HCT116 (cell line): ENCODE data around the gene PHYH. TPM values are rescaled to one million over a fixed set of nuclear protein-coding genes. Genes with fewer than 3 reads are reported as not detected.

Experiments
- ATAC-seq: fragments of 200-7000 bp; cut with Tn5 transposase; 2 replicates; pipeline ENCODE4 v1.9.1; 2020; ENCODE audit warnings: mild to moderate bottlenecking, moderate library complexity
- BruUV-seq: library from RNA; stranded (reverse); fragments of 400-500 nt; replicated peaks from 2 replicates; lab custom pipeline; 2021; lab: Mats Ljungman, UMichigan
- CTCF ChIA-PET: fragments of 300-600 bp; sonication (Branson Sonifier 250); formaldehyde crosslinking; loops from one replicate; lab custom pipeline; 2021; ENCODE audit warnings: antibody characterized with exemption; lab: Charles Lee
- POLR2A ChIA-PET: fragments of 300-600, 350-600 bp; sonication (Branson Sonifier 250); formaldehyde crosslinking; loops from one replicate; lab custom pipeline; 2021; ENCODE audit warnings: antibody characterized with exemption; lab: Charles Lee
- RAD21 ChIA-PET, 2 experiments: fragments of 300-600 bp; sonication (Branson Sonifier 250); formaldehyde crosslinking; loops; one replicate each; lab custom pipeline; 2023; ENCODE audit warnings: low total read pairs in 2 of 2; ENCODE audit not compliant: uncharacterized antibody in 2 of 2, unreplicated experiment in 2 of 2, low non-redundant PET in 1 of 2; lab: Charles Lee
- DNase-seq: peaks from one replicate; pipeline ENCODE4 v3.0.0-alpha.2; 2010; ENCODE audit warnings: low read depth, low spot score
- H2AFZ ChIP-seq: fragments of 200-600 bp; shearing (Covaris generic), sonication (generic); 2 replicates; pipeline ENCODE4 v1.6.1; 2017; ENCODE audit warnings: low read depth, mixed run types, mixed read lengths, antibody characterized with exemption, low read length; ENCODE audit not compliant: poor library complexity, severe bottlenecking
- H3K27ac ChIP-seq: 2 replicates; pipeline ENCODE4 v1.5.1; 2012; ENCODE audit warnings: low read depth, low read length
- H3K27me3 ChIP-seq: fragments of 200-600 bp; sonication (generic); 2 replicates; pipeline ENCODE4 v1.6.1; 2016; ENCODE audit warnings: mixed run types, low read length, mixed read lengths; ENCODE audit not compliant: insufficient read depth
- H3K36me3 ChIP-seq, 2 experiments: fragments of 200-500 bp in 1 of 2; fragments of 200-600 bp in 1 of 2; sonication (Bioruptor generic) in 1 of 2; sonication (generic) in 1 of 2; 2 replicates each; pipeline versions ENCODE4 v1.5.1 to v1.6.1; 2014 to 2016; ENCODE audit warnings: low read length in 2 of 2, inconsistent platforms in 1 of 2, mixed read lengths in 1 of 2, mixed run types in 1 of 2; ENCODE audit not compliant: insufficient read depth in 2 of 2, control insufficient read depth in 1 of 2
- H3K4me1 ChIP-seq, 2 experiments: fragments of 200-600 bp in 1 of 2; sonication (generic) in 1 of 2; 2 replicates each; pipeline versions ENCODE4 v1.5.1 to v1.6.1; 2012 to 2017; ENCODE audit warnings: low read length in 2 of 2, inconsistent platforms in 1 of 2, mild to moderate bottlenecking in 1 of 2, mixed read lengths in 1 of 2, mixed run types in 1 of 2, moderate library complexity in 1 of 2; ENCODE audit not compliant: insufficient read depth in 2 of 2, control insufficient read depth in 1 of 2
- H3K4me2 ChIP-seq: fragments of 200-600 bp; sonication (generic); 2 replicates; pipeline ENCODE4 v1.6.1; 2017; ENCODE audit warnings: mixed run types, low read length, mixed read lengths
- H3K4me3 ChIP-seq, 2 experiments: fragments of 200-600 bp in 1 of 2; sonication (generic) in 1 of 2; replicated peaks in 1 of 2; 2 replicates each; pipeline ENCODE4 v1.5.1; 2011 to 2016; ENCODE audit warnings: low read length in 2 of 2, control low read depth in 1 of 2, low read depth in 1 of 2, mild to moderate bottlenecking in 1 of 2, mixed read lengths in 1 of 2, mixed run types in 1 of 2
- H3K79me2 ChIP-seq: fragments of 200-600 bp; sonication (generic); 2 replicates; pipeline ENCODE4 v1.6.1; 2017; ENCODE audit warnings: mild to moderate bottlenecking, mixed run types, low read length, moderate library complexity, mixed read lengths; ENCODE audit not compliant: insufficient read depth
- H3K9ac ChIP-seq: fragments of 200-600 bp; sonication (generic); 2 replicates; pipeline ENCODE4 v1.6.1; 2016; ENCODE audit warnings: low read length, mixed read lengths
- H3K9me2 ChIP-seq: fragments of 200-600 bp; sonication (generic), shearing (Covaris generic); 2 replicates; pipeline ENCODE4 v1.6.1; 2017; ENCODE audit warnings: mixed run types, mild to moderate bottlenecking, moderate library complexity; ENCODE audit not compliant: insufficient read depth
- H3K9me3 ChIP-seq, 2 experiments: fragments of 200-500 bp in 1 of 2; fragments of 200-600 bp in 1 of 2; sonication (Bioruptor generic) in 1 of 2; sonication (generic) in 1 of 2; 2 replicates each; pipeline ENCODE4 v1.6.1; 2014 to 2017; ENCODE audit warnings: low read length in 2 of 2, mixed read lengths in 2 of 2, inconsistent platforms in 1 of 2, low read depth in 1 of 2, mild to moderate bottlenecking in 1 of 2, mixed run types in 1 of 2, moderate library complexity in 1 of 2; ENCODE audit not compliant: control insufficient read depth in 1 of 2, insufficient read depth in 1 of 2
- H4K20me1 ChIP-seq: fragments of 200-600 bp; sonication (generic), shearing (Covaris generic); 2 replicates; pipeline ENCODE4 v1.6.1; 2017; ENCODE audit warnings: mixed run types, mild to moderate bottlenecking, moderate library complexity; ENCODE audit not compliant: insufficient read depth
- ATF3 ChIP-seq: IDR thresholded peaks from 2 replicates; pipeline ENCODE4 v1.6.1; 2012
- CTCF ChIP-seq, 3 experiments: fragments of 200-600 bp in 1 of 3; sonication (generic) in 1 of 3; IDR thresholded peaks in 2 of 3; conservative IDR thresholded peaks in 1 of 3; 2 replicates each; pipeline ENCODE4 v1.5.1; 2012 to 2017; ENCODE audit warnings: low read depth in 2 of 3, low read length in 2 of 3, antibody characterized with exemption in 1 of 3, borderline replicate concordance in 1 of 3, control low read depth in 1 of 3, mild to moderate bottlenecking in 1 of 3, mixed read lengths in 1 of 3, mixed run types in 1 of 3, moderate library complexity in 1 of 3; ENCODE audit not compliant: insufficient read depth in 1 of 3
- ELF1 ChIP-seq: IDR thresholded peaks from 2 replicates; pipeline ENCODE4 v1.6.1; 2012; ENCODE audit warnings: low read depth, borderline replicate concordance
- EZH2 ChIP-seq: fragments of 200-600 bp; sonication (generic); IDR thresholded peaks from 2 replicates; pipeline ENCODE4 v1.6.1; 2017; ENCODE audit warnings: antibody characterized with exemption, mixed run types
- POLR2AphosphoS5 ChIP-seq: IDR thresholded peaks from 2 replicates; pipeline ENCODE4 v1.6.1; 2011; ENCODE audit warnings: mild to moderate bottlenecking, low read depth, low read length, moderate library complexity
- REST ChIP-seq: IDR thresholded peaks from 2 replicates; pipeline ENCODE4 v1.6.1; 2012; ENCODE audit warnings: low read depth
- intact Hi-C: fragments of 100-400 bp; cut with micrococcal nuclease; formaldehyde crosslinking; loops from 2 replicates; pipeline ENCODE4 v1.10.0; 2022
- total RNA-seq: library from RNA; stranded (reverse); gene quantifications from one replicate; pipeline ENCODE4 v1.2.1, GENCODE V29; 2021; ENCODE audit not compliant: unreplicated experiment
- TF ChIP-seq, protein P1 (sequence below): IDR thresholded peaks from 2 replicates; pipeline ENCODE4 v1.6.1; 2012

PHYH gene
- total RNA-seq, 1 experiment from 2014 or later, result 15.3 TPM

- ChIA-PET RAD21 (no interaction called here), CTCF (no interaction called here), POLR2A (interaction anchor here (0.8 kb wide), 1 partner anchor 15 kb away, joined by 3 read pairs; no protein-coding TSS in a partner anchor)
- Histone ChIP-seq H3K9me2 (no peaks in the 10 kb centered on the region), H3K79me2 (no peaks in the 10 kb centered on the region), H3K36me3 (0 out of 4 replicates have a peak, but pooled peaks cover 1 to 9% of the 10 kb centered on the region in 2 experiments), H3K4me1 (no peaks in the 10 kb centered on the region), H3K27ac (no peak overlapping the region), H3K4me3 (no peak overlapping the region), H3K9ac (no peak overlapping the region), H3K4me2 (no peak overlapping the region), H3K9me3 (no peaks in the 10 kb centered on the region), H4K20me1 (no peaks in the 10 kb centered on the region), H2AFZ (no peak overlapping the region), H3K27me3 (no peaks in the 10 kb centered on the region)
- no TSS peak for BruUV-seq
- intact Hi-C loops, result no loop called here
- DNase-seq (no peak), ATAC-seq (no peak)
- TF ChIP-seq ATF3 (no peak), POLR2AphosphoS5 (no peak), ELF1 (no peak), CTCF (IDR thresholded peaks at IDR 0.05 in 2 of 3, conservative IDR thresholded peaks at IDR 0.05 in 1 of 3; ENCODE audit: borderline replicate concordance in 1 of 3, insufficient read depth in 1 of 3, low read depth in 2 of 3, low read length in 2 of 3) (no peak), EZH2 (no peak), REST (no peak)
- TF ChIP-seq, protein P1, sequence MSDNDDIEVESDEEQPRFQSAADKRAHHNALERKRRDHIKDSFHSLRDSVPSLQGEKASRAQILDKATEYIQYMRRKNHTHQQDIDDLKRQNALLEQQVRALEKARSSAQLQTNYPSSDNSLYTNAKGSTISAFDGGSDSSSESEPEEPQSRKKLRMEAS, result no peak
These were observed 17.6 kb upstream of the PHYH start for GRCh38 chr10:13317474-13317873.
